Omental fat pad (tissue), 4 donors: ENCODE measurements around the gene NFX1. TPM values are rescaled to one million over a fixed set of nuclear protein-coding genes. Genes with fewer than 3 reads are reported as not detected.
A peak's percentile ranks its signal among the peaks of the same experiment; 100 is the strongest.

ENCODE experiments used
- ATAC-seq: fragments of 150-250 bp; one replicate; pipeline ENCODE4 v1.9.1; 2016; ENCODE audit warnings: mild to moderate bottlenecking, moderate library complexity; ENCODE audit not compliant: low FRiP score
- DNase-seq: peaks from one replicate; pipeline ENCODE4 v3.0.0-alpha.2; 2019; ENCODE audit warnings: low spot score
- total RNA-seq, 4 donors: library from RNA; depleted of rRNA; stranded (reverse); fragments of >200 nt; gene quantifications; one replicate each; pipeline ENCODE4 v1.1.0, GENCODE V29; 2016
- TF ChIP-seq, protein P1 (sequence below), 3 donors: fragments of 450-650 bp; IDR thresholded peaks; one replicate each; pipeline ENCODE4 v1.5.1; 2016 to 2017; ENCODE audit warnings: antibody characterized with exemption in 3 of 3, mild to moderate bottlenecking in 3 of 3, moderate library complexity in 2 of 3

NFX1 gene
- total RNA-seq, 4 donors from 2014 or later, result 31.4 to 37.4 (median 34.9) TPM

DNA sequence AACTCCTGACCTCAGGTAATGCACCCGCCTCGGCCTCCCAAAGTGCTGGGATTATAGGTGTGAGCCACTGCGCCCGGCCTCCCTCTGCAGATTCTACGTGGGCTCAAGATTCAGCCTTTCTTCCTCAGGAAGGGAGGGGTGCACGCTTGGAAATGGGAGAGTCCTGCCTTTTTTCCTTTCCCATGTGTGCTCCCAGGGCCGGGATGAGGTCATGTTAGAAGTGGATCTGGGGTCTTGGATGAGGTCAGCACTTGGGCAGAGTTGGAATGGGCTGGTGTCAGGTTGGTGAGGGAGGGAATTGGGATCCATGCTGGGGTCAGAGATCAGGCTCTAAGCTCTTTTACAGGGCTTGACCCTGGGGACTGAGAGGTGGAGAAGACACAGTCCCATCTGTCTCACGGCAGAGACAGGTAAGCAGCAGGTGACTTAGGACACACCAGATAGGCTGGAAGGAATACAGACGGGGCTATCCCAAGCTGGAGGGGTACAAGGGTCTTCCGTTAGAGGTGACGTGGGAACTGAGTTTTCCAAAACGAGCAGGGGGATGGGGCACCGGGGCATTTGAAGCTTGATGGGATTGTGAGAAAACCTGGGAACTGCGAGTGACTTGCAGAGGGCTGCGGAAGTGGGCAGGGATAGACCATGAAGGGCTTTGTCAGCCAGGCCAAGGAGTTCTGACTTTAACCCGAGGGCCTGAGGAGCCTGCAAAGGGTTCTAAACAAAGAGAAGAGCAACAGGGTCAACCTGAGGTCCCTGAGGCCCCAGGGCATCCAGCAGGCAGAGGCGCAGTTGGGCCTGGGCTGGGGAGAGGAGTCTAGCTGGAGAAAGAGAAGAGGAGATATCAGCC is 113.8 kb downstream of the NFX1 start:
- ATAC-seq (peak; percentile 24), DNase-seq (no peak)
- TF ChIP-seq, protein P1, sequence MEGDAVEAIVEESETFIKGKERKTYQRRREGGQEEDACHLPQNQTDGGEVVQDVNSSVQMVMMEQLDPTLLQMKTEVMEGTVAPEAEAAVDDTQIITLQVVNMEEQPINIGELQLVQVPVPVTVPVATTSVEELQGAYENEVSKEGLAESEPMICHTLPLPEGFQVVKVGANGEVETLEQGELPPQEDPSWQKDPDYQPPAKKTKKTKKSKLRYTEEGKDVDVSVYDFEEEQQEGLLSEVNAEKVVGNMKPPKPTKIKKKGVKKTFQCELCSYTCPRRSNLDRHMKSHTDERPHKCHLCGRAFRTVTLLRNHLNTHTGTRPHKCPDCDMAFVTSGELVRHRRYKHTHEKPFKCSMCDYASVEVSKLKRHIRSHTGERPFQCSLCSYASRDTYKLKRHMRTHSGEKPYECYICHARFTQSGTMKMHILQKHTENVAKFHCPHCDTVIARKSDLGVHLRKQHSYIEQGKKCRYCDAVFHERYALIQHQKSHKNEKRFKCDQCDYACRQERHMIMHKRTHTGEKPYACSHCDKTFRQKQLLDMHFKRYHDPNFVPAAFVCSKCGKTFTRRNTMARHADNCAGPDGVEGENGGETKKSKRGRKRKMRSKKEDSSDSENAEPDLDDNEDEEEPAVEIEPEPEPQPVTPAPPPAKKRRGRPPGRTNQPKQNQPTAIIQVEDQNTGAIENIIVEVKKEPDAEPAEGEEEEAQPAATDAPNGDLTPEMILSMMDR (IDR thresholded peaks at IDR 0.05), result no peak

DNA sequence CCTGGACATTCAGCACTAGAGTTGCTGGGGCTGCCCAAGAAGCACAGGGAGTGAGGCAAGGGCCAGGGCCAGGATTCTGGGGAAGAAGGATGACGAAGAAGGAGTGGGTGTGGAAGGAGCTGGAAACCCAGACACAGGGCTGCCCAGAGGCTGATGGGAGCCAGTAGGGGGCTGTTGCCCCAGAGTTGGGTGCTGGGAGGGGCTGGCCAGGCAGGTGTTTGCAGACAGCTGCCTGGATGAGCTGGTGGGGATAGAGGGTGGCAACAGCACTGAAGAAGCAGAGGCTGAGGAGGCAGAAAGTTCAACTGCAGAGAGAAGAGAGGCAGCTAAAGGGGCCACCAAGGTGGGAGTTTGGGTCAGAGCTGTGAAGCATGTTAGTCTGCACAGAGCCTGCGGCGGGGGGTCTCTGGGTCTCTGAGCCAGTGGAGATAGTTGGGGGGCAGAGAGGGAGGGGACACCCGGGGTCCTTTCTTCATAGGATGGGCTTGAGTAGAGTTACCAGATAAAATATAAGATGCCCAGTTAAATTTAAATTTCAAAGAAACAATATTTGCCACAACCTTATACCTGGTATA is 114.6 kb downstream of the NFX1 start:
- no peak for DNase-seq
- TF ChIP-seq, protein P1 (IDR thresholded peaks at IDR 0.05), result no peak
- ATAC-seq, result peak; percentile 81

DNA sequence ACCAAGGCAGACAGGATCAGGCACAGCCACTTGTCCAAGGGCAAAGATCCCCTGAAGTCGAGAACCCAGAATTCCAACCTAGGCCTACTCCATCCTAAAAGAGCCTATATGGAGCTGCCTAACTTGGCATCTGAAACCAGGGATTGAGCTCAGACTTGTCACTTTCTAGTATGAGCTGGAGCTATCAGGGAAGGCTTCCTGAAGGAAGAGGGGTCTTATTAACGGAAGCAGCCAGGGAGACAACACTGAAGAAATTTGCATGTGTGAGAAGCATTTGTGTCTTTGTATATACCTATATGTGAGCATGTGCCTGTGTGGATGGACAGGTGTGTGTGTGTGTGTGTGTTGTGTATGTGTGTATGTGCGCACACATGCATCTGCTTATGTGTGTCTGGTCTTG is 116.7 kb downstream of the NFX1 start:
- ATAC-seq (no peak), DNase-seq (no peak)
- TF ChIP-seq, protein P1 (IDR thresholded peaks at IDR 0.05), result no peak

DNA sequence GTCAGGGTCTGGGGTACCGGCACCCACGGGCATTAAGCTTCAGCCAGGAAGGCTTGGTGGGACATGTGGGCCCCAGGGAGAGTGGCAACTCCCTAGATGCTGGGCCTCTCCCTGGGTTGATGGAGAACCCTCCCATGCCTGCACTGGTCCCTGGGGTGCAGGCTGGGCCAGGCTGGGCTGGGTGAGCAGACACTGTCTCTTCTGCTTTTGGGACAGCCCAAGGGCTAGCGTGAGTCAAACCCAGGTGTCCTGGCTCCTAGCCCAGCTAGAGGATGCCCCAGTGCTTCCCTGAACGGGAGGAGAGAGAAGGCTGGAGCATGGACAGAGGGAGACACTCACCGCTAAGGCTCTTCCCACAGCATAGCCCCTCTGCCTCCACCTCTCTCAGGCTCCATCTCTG is 117.8 kb downstream of the NFX1 start:
- ATAC-seq (no peak), DNase-seq (no peak)
- TF ChIP-seq, protein P1 (IDR thresholded peaks at IDR 0.05), result no peak

DNA sequence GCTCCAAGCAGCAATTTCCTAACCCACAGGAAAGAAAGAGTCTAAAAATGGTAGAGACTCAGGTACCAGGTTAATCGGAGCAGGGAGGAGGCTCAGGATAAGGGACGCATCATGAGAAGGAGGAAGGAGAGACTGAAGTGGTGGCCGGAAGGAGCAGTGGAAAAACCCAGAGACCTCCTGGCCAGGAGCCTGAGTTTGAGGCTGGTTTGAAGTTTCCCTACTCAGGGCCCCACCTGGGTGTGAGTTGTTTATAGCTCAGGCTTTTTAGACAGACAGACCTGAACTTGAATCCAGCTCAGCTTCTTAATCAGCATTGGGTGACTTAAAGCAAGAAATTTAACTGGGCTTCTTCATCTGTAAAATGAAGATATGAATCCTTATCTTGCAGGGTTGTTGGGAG is 124.0 kb downstream of the NFX1 start:
- TF ChIP-seq, protein P1 (IDR thresholded peaks at IDR 0.05), result no peak
- DNase-seq (no peak), ATAC-seq (no peak)

DNA sequence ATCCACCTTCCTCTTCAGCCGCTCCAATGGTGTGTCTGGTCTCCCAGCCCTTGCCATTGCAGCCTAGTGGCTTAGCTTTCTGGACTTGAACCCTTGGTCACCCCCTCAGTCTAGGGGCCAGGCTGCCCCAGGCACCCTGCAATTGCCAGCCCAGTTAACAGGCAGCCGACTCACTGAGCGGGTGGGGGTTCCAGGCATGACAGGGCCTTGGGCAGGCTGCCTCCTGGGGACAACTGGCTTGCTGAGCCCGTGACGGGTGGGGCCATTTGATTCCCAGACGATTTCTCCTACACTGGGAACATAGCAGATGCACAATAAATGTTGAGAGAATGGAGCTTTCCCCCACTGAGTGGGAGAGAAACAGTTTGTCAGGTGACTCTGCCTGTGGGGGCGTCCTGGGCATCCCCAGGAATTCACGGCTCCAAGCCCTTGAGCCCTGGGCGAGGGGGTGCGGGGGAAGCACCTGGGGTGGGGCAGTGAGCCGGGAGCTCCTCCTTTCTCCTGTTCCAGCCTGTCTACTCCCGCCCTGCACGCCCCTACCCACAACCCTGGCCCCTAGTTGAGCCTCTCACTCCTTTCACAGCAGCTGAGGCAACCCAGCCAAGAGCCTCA is 124.7 kb downstream of the NFX1 start:
- DNase-seq (no peak), ATAC-seq (peak; percentile 32)
- TF ChIP-seq, protein P1 (IDR thresholded peaks at IDR 0.05), result no peak
